Measurements from ENCODE around the gene MARK3. TPM values are rescaled to one million over a fixed set of nuclear protein-coding genes. Genes with fewer than 3 reads are reported as not detected.

MARK3 gene
- total RNA-seq, 1 donor from 2014 or later, result 82.0 TPM

DNA sequence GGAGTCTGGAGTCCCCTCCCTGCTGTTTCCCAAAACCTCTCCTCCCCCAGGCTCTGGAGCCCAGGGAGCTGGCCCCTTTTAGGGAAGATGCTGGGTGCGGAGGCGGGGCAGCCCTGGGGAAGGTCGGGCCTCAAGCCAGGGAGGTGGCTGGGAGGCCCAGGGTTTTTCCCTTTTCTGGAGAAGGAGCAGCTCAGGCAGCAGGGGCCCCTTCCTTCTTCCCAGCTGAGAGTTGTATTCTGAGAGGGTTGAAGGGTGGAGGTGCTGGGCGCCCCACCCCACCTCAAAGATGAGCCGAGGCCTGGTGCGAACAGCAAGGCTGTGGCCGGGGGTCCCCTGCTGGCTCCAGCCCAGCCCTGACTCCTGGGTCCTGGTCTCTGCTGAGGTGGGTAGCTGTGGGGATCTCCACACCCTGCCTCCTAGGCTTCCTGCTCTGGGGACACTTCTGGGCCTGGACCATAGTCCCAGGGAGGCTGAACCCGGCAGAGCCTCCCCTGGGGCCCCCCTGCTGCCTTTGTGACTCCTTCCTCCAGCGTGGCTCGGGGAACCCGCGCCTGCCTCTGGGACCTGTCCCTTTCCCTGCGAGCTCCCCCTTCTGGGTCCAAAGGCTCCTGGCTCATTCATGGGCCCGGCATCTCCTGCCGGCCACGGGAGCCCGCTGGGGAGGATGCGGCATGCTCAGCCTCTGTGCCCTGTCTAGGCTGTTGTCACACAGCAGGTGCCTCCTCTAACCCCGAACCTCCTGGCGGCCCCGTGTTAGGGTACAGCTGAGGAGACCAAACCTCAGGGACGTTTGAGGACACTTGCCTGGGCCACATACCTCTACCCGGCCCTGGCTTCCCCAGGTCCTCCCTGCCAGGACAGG lies 148.2 kb downstream of the MARK3 start:
- H3K4me1 Mint-ChIP-seq, result peaks cover 16% of the 10 kb centered on the region
- intact Hi-C loops (cut with micrococcal nuclease), result no loop called here
- H3K27me3 Mint-ChIP-seq, result peaks cover 1% of the 10 kb centered on the region
- H3K27ac Mint-ChIP-seq, result no peak overlapping the region
- H3K36me3 Mint-ChIP-seq (ENCODE audit: low read depth), result peaks cover 17% of the 10 kb centered on the region
- H3K4me3 Mint-ChIP-seq, result no peak overlapping the region
- no peak for DNase-seq
- H3K9me3 Mint-ChIP-seq, result no peaks in the 10 kb centered on the region

DNA sequence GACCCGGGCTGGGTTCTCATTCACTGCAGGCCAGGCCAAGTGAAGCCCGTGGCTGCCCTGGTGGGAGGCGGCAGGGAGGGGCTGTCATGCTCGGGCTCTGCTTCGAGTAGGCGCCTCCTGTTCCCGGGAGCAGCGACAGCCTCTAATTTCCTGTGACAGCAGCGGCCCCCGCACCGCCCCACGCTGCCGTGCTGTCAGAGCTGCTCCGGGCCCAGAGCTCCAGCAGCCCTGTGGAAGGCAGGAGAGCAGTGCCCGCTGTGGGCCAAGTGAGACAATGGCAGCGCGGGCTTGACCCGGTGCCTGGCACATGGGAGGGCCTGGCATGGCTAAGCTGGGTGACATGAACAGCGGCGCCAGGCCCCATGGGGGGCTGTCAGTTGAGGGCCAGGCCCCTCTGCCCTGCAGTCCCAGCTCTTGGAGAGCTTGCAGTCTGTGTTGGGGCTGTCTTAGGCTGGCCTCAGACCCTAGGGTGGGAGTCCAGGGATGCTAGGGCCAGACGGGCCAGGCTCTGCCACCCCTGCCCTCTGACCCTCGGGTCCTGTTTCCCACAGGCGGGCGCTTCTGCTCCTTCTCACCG lies 148.9 kb downstream of the MARK3 start:
- H3K4me3 Mint-ChIP-seq, result no peak overlapping the region
- H3K4me1 Mint-ChIP-seq, result peaks cover 16% of the 10 kb centered on the region
- no peak overlapping the region for H3K27ac Mint-ChIP-seq
- no peak for DNase-seq
- H3K36me3 Mint-ChIP-seq (ENCODE audit: low read depth), result peaks cover 14% of the 10 kb centered on the region
- peaks cover 1% of the 10 kb centered on the region for H3K27me3 Mint-ChIP-seq
- H3K9me3 Mint-ChIP-seq, result no peaks in the 10 kb centered on the region
- intact Hi-C loops (cut with micrococcal nuclease), result no loop called here

DNA sequence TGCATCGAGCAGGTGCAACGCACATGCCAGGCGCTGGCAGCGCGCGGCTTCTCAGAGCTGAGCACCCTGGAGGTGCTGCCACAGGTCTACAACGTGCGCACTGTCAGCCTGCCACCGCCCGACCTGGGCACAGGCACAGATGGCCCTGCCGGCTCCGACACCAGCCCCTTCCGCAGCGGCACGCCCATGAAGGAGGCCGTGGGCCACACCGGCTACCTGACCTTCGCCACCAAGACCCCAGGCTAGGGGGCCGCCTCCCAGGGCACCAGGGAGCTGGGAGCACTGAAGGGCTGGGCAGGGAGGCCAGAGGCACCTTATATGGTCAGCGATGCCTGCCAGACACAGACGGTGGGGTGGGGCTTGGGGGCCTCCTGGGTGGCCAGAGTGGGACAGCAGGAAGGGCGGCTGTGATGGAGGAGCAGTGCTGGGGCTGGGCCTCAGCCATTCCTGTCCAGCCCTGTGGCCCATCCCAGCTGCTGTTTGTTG lies 149.4 kb downstream of the MARK3 start:
- Mint-ChIP-seq H3K4me1 (peaks cover 13% of the 10 kb centered on the region), H3K36me3 (ENCODE audit: low read depth) (peaks cover 11% of the 10 kb centered on the region)

DNA sequence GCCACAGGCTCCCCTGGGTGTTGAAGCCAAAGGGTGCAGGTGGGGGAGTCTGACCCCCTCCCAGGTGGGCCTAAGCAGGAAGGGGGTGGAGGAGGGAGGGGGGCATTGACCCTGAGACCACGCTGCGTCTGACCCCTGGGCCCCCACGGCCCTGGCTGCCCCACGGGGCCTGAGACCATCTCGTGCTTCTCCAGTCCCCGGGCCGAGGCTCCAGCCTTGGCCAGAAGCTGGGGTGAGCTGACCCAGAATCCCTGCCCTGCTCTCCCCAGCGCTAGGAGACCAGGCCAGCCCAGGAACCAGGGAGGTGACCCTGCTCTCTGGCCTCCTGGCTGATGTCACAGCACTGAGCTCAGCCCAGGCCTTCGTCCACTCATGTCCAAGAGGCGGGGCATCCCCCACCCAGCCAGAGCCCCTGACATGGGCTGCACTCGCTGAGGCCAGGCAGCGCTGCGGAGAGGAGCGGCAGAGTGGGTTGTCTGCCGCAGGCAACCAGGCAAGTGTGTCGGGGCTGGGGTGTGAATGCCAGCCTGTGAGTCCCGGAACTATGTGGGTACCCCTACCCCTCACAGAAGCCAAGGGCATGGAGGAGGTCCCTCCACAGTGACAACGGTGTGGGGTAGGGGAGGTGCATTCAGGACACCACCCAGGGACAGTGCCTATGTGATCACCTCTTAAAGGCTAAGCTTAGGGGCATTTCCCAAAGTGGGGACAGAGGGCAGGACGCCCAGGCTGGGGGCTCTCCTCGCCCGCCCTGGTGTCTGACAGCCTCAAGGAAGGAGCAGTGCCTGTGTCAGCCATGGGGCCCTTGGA lies 150.1 kb downstream of the MARK3 start:
- Mint-ChIP-seq H3K4me3 (no peak overlapping the region), H3K9me3 (no peaks in the 10 kb centered on the region), H3K27ac (no peak overlapping the region), H3K36me3 (ENCODE audit: low read depth) (peaks cover 9% of the 10 kb centered on the region), H3K4me1 (peaks cover 8% of the 10 kb centered on the region), H3K27me3 (no peaks in the 10 kb centered on the region)
- no peak for DNase-seq
- intact Hi-C loops (cut with micrococcal nuclease), result no loop called here

More for the DNA sequence above, 149.4 kb downstream of the MARK3 start:
- H3K4me3 Mint-ChIP-seq, result no peak overlapping the region
- intact Hi-C loops (cut with micrococcal nuclease), result no loop called here
- DNase-seq, result no peak
- no peaks in the 10 kb centered on the region for H3K27me3 Mint-ChIP-seq
- H3K9me3 Mint-ChIP-seq, result no peaks in the 10 kb centered on the region
- H3K27ac Mint-ChIP-seq, result no peak overlapping the region

DNA sequence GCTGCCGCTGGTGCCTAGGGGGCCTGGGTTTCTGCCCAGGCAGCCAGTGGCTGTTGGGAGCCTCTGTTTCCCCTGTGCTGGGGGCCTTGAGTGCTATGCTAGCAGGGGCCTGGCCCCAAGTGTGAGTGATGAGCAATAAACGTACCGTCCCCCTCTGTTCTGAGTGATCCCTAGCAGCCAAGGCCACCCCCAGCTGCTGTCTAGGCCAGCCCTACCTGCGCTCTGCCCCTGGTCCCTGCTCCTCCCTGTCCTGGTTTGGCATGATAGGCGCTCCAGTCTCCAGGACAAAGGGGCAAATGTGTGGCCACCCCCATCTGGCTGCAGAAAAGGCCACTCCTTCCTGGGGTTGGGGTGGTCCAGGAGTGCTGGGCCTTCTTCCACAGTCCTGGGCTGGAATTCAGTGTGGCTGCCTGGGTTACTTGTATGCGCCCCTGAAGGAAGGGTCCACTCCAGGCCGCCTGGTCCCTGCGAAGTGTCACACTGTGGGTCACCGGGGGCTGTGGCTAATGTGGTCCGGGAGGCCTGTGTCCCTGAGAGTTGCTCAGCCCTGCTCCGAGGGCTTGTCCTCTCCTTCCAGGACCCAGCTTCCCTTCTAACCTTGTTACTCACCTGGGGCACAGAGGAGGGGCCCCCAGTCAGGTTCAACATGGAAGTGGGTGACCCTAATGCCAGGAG lies 150.8 kb downstream of the MARK3 start:
- Mint-ChIP-seq H3K4me3 (no peak overlapping the region), H3K27me3 (no peaks in the 10 kb centered on the region), H3K9me3 (no peaks in the 10 kb centered on the region), H3K36me3 (ENCODE audit: low read depth) (peaks cover 6% of the 10 kb centered on the region), H3K4me1 (peaks cover 5% of the 10 kb centered on the region), H3K27ac (no peak overlapping the region)
- intact Hi-C loops (cut with micrococcal nuclease), result no loop called here
- no peak for DNase-seq

DNA sequence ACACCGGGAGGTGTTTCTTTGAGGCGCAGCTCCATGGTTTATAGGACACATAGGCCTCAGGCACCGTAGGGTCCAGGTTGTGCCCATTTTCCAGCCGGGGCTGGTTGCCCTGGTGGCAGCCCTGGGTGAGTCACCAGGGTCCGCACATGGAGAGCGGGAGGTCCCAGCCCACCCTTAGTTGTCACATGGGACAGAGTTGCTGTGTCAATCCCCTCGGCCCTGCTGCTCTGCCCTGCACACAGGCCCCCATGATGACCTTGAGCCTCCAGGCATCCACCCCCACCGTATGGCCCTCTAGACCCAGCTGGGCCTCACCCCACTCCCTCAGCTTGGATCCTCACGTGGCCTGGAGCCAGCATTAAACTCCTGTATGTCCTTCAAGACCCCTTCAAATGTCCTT lies 151.5 kb downstream of the MARK3 start:
- H3K9me3 Mint-ChIP-seq, result no peaks in the 10 kb centered on the region
- no peaks in the 10 kb centered on the region for H3K27me3 Mint-ChIP-seq
- H3K4me1 Mint-ChIP-seq, result peaks cover under 1% of the 10 kb centered on the region
- no peak for DNase-seq
- no peak overlapping the region for H3K27ac Mint-ChIP-seq
- H3K4me3 Mint-ChIP-seq, result no peak overlapping the region
- intact Hi-C loops (cut with micrococcal nuclease), result no loop called here
- H3K36me3 Mint-ChIP-seq (ENCODE audit: low read depth), result peaks cover 2% of the 10 kb centered on the region

DNA sequence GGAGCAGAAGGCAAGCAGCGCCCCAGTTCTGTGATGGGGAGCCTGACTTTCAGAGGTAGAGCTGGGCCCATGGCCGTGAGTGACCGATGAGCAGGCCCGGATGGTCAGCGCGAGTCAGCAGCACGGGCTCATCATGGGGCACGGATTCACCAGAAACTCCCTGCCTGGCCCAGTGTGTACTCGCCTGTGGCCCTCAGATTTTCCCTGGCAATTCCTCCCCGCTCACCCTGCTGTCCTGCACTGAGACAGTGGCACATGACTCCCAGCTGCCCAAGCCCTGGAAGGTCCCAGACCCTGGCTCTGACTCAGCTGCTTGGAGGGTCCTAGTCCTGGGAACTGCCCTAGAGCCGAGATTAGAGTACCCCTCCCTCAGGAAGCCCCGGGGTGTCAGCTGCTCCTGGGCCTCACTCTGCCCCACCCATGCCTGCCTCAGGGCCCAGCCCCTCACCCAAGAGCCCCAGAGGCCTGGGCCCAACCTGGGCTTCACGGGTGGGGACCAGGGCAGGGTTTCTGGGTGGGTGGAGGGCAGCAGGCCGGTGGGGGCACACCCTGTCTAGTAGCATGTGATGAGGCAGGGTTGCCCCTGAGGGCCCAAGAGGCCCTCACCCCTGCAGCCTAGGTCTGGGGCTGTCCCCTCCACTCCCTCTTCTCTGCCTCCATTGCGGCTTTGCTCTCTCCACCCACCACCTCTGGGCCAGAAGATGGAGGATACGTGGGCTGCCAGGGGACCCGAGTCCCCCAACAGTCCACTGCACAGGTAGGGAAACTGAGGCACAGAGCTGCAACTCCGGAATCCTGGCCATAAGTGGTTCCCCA lies 152.2 kb downstream of the MARK3 start:
- Mint-ChIP-seq H3K4me1 (no peaks in the 10 kb centered on the region), H3K9me3 (no peaks in the 10 kb centered on the region), H3K27me3 (no peaks in the 10 kb centered on the region), H3K4me3 (no peak overlapping the region), H3K36me3 (ENCODE audit: low read depth) (no peaks in the 10 kb centered on the region), H3K27ac (no peak overlapping the region)
- DNase-seq, result no peak
- intact Hi-C loops (cut with micrococcal nuclease), result no loop called here

DNA sequence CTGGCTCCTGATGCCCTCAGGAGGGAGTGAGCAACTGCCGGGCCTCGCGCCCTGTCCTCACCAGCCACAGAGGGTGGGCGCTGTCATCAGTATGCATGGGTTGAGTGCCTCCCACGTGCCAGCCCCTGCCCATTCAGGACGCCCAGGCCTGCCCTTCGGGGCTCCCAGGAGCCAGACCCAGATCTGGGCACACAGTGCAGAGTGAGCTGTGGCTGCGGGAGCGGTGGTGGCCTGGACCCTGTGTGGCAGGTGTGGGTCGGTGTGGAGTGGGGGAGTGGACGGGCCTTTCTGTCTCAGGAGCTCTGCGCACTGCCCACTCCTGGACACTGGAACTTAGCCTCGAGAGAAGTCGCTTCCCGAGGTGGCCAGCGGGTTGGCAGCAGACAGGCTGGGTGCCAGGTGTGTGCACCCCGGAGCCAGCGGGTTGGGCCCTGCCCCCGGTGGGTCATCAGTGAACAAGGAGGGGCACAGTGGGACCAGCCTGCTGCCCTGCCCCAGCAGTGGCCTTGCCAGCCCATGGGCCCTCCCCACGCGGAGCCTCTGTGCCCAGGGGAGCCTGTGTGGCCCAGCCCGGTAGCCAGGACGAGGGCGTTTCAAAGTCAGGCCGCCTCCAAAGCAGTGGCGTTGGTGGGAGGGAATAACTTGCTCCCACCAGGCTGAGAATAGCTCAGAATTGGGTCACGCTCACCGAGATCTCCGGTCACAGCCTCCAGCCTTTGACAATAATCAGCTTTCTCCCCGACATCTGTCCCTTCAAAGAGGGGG lies 153.3 kb downstream of the MARK3 start:
- H3K27me3 Mint-ChIP-seq, result no peaks in the 10 kb centered on the region
- no peaks in the 10 kb centered on the region for H3K9me3 Mint-ChIP-seq
- no peak overlapping the region for H3K27ac Mint-ChIP-seq
- H3K36me3 Mint-ChIP-seq (ENCODE audit: low read depth), result no peaks in the 10 kb centered on the region
- H3K4me3 Mint-ChIP-seq, result no peak overlapping the region
- H3K4me1 Mint-ChIP-seq, result no peaks in the 10 kb centered on the region
- intact Hi-C loops (cut with micrococcal nuclease), result no loop called here
- DNase-seq, result no peak

DNA sequence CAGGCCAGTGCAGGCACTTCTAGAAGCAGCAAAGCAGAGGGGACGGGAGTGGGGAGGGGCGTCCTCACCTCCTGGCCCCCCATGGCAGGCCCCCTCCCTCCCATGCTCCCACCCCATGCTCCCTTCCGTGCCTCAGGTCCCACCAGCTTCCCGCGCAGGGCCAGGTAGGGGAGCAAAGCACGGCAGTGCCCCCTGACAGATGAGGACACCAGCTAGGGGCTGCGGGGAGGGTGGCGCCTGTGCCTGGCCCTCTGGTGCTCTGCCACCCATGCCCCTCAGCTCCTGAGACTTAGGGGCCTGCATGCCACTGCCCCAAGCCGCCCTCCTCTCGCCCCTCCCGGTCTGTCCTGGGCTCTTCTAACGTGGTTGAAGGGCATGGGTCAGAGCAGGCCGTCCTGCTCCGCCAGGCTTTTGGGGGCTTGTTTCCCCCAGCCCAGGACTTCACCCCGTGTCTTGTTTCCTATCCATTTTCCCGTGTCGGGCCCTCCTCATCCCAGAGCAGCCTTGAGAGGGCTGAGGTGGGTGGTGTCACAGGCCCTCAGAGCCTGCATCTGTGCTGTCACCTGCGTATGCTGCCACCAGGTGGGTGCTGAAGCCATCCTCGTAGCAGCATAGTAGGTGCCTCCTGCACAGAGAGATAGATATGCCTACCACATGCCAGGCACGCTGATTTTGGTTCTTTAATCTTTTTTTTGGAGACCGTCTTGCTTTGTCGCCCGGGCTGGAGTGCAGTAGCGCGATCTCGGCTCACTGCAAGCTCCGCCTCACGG lies 154.0 kb downstream of the MARK3 start:
- no peaks in the 10 kb centered on the region for H3K4me1 Mint-ChIP-seq
- H3K9me3 Mint-ChIP-seq, result no peaks in the 10 kb centered on the region
- no peak for DNase-seq
- H3K27me3 Mint-ChIP-seq, result no peaks in the 10 kb centered on the region
- no peak overlapping the region for H3K4me3 Mint-ChIP-seq
- H3K27ac Mint-ChIP-seq, result no peak overlapping the region
- intact Hi-C loops (cut with micrococcal nuclease), result no loop called here
- H3K36me3 Mint-ChIP-seq (ENCODE audit: low read depth), result no peaks in the 10 kb centered on the region

DNA sequence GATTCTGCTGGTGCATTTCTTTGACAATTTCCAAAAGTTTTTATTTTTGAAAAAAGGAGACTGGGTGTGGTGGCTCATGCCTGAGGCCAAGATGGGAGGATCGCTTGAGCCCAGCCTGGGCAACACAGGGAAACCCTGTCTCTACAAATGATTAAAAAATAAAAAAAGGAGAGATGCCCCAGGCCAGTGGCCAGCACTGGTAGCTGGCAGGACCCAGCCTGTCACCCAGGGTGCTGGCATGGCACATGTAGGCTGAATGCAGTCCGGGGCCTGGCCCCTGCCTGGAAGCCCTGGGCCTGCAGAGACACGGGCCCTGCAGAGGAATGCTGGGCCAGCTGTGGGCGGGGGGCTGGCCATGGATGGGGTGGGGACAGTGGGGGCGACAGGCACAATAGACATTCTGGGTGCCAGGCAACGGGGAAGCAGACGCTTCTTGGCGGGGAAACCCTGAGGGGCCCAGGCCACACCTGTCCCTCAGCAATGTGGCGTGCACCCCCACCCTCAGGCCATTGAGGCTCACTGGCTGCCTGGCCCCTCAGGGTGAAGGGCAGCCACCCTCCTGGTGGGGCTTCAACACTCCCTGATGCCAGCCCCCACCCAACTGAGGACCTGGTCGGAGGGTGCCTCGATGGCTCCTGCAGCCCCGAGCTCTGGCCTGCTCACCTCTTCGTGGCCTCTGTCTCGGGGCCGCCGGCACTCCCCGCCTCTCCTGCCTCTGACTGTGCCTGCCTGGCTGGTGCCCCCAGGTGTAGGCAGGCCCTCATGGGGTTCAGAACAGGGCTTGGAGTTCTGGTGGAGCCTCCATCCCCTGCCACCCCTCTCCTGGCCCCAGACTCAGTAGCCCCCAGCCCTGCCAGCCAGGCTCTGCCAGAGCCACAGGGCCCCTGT lies 155.8 kb downstream of the MARK3 start:
- no peaks in the 10 kb centered on the region for H3K27me3 Mint-ChIP-seq
- no peak for DNase-seq
- no peak overlapping the region for H3K4me3 Mint-ChIP-seq
- intact Hi-C loops (cut with micrococcal nuclease), result no loop called here
- no peaks in the 10 kb centered on the region for H3K9me3 Mint-ChIP-seq
- H3K4me1 Mint-ChIP-seq, result no peaks in the 10 kb centered on the region
- no peak overlapping the region for H3K27ac Mint-ChIP-seq
- H3K36me3 Mint-ChIP-seq (ENCODE audit: low read depth), result no peaks in the 10 kb centered on the region

Data from activated CD4-positive, alpha-beta T cell treated with anti-CD3 and anti-CD28 coated beads, Interleukin-2, amount 10 ng/mL, durations not matched to agents 24 days and 14 days (primary cell).